Activated naive CD4-positive, alpha-beta T cell treated with anti-CD3 and anti-CD28 coated beads, Interleukin-2, amount 50 U/mL, for 24 hours (primary cell): ENCODE data around the gene CILP2.

ENCODE experiments used
- H3K27ac Mint-ChIP-seq: one replicate; pipeline ENCODE4 v1.8.0; 2021; ENCODE audit warnings: mild to moderate bottlenecking, mixed read lengths
- H3K27me3 Mint-ChIP-seq: one replicate; pipeline ENCODE4 v1.8.0; 2021; ENCODE audit warnings: mixed read lengths
- H3K36me3 Mint-ChIP-seq: one replicate; pipeline ENCODE4 v1.8.0; 2021; ENCODE audit warnings: mixed read lengths
- H3K4me1 Mint-ChIP-seq: one replicate; pipeline ENCODE4 v1.8.0; 2021; ENCODE audit warnings: mixed read lengths
- H3K4me3 Mint-ChIP-seq: one replicate; pipeline ENCODE4 v1.8.0; 2021; ENCODE audit warnings: mild to moderate bottlenecking, mixed read lengths
- H3K9me3 Mint-ChIP-seq: one replicate; pipeline ENCODE4 v1.8.0; 2021; ENCODE audit warnings: mixed read lengths

The CILP2 gene

GRCh38 chr19:19532806-19533701, 5.0 kb upstream of the CILP2 start:
- peak overlapping the region; percentile 70 for H3K27ac Mint-ChIP-seq
- H3K4me3 Mint-ChIP-seq: no peak overlapping the region
- peaks cover 25% of the 10 kb centered on the region for H3K4me1 Mint-ChIP-seq
- no peaks in the 10 kb centered on the region for H3K9me3 Mint-ChIP-seq
- peaks cover 2% of the 10 kb centered on the region for H3K36me3 Mint-ChIP-seq
- no peaks in the 10 kb centered on the region for H3K27me3 Mint-ChIP-seq

GRCh38 chr19:19533841-19534240, 4.2 kb upstream of the CILP2 start:
- Mint-ChIP-seq H3K4me1 (peaks cover 30% of the 10 kb centered on the region), H3K36me3 (peaks cover 2% of the 10 kb centered on the region), H3K27ac (no peak overlapping the region), H3K27me3 (no peaks in the 10 kb centered on the region), H3K9me3 (no peaks in the 10 kb centered on the region), H3K4me3 (no peak overlapping the region)

DNA sequence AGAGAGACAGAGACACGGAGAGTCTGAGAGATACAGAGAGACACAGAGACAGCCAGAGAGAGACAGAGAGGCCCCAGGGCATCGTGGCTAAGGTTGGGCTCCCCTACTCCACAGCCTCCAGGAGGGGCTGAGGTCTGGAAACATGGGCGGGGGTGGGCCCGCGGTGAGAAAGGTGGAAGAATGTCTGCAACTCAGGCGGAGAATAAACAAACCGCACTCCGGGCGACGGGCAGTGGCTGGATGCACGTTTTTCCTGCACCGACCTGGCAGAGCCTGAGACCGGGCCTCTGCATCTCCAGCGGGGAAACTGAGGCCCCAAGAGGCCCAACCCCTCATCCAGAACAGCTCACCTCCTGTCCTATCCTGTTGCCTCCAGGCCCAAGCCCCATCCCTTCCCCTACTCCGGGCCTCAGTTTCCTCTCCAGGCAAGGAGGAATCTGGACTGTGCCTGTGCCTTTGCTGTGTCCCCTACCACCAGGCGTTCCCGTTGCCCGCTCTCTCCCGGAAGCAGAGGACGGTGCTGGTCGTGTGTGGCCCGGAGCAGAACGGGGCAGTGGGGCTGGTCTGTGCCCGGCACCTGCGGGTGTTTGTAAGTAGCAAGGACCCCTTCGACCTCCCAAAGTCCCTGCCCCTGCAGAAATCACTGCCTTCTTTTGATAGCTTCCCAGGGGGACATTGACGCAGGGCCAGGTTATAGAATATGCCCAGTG, 3.4 kb upstream of the CILP2 start:
- no peak overlapping the region for H3K27ac Mint-ChIP-seq

DNA sequence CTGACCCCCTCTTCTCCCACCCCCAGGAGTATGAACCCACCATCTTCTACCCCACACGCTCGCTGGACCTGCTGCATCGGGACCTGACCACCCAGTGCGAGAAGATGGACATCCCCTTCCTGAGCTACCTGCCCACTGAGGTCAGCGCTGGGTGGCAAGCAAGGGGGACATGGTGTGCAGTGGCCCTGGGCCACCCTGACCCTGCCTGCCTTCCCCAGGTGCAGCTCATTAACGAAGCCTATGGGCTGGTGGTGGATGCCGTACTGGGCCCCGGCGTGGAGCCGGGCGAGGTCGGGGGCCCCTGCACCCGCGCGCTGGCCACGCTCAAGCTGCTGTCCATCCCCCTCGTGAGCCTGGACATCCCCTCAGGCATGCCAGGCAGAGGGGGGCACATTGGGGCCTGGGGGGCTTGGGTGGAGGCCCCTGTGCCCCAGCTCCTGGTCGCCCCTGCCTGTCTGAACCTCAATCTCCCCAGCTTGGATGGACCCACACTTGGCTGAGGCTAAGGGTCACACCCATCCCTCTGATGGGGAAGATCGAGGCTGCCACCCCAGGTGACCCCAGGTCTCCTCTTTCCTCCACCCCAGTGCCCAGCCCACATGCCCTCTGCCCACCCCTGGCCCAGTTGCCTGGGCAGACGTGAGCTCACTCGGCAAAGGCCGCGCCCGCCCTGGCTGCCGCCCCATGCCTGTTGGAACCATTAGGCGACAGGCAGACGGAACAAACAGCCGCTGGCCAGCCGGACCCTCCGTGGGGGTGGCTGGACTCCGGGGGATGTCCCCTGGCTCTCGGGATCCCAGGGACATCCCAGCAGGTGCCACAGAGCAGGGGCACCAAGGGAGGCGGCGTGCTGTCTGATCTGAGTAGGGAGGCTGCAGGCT, 2.5 kb upstream of the CILP2 start:
- Mint-ChIP-seq H3K36me3 (peaks cover 2% of the 10 kb centered on the region), H3K4me3 (no peak overlapping the region), H3K27ac (no peak overlapping the region), H3K4me1 (peaks cover 34% of the 10 kb centered on the region), H3K27me3 (no peaks in the 10 kb centered on the region), H3K9me3 (no peaks in the 10 kb centered on the region)

More for the DNA sequence above, 3.4 kb upstream of the CILP2 start:
- peaks cover 33% of the 10 kb centered on the region for H3K4me1 Mint-ChIP-seq
- no peak overlapping the region for H3K4me3 Mint-ChIP-seq
- H3K36me3 Mint-ChIP-seq: peaks cover 2% of the 10 kb centered on the region
- no peaks in the 10 kb centered on the region for H3K9me3 Mint-ChIP-seq
- no peaks in the 10 kb centered on the region for H3K27me3 Mint-ChIP-seq

DNA sequence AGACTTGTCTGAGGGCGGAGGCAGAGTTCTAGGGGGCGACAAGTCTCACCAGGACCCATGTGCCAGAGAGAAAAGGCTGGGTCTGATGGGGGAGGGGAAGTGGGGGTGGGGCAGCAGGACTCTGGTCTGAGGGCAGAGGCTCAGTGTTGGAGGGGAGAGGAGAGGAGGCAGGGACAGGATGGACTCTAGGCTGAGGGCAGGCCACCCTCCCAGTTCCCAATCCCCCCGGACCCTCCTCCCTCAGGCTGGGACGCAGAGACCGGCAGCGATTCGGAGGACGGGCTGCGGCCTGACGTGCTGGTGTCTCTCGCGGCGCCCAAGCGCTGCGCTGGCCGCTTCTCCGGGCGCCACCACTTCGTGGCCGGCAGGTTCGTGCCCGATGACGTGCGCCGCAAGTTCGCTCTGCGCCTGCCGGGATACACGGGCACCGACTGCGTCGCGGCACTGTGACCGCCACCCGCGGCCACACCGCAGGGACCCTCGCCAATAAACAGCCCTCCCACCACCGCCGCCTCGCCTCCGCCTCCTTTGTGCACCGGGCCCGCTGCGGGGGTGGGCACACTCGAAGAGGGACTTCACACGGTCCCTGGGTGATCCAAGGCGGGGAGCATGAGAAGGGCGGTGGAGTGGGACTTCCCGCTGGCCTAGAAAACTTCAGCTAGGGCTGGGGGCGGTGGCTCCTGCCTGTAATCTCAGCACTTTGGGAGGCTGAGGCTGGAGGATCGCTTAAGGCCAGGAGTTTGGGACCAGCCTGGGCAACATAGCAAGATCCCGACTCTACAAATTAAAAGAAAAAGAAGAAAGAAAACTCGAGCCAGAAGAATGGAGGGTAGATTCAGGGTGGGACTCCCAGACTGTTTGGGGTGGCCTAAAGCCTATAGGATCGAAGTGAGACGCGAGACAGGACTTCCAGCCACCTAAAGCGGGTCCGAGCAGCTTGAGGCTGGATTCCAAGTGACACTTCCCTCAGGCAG, 703 bp upstream of the CILP2 start:
- Mint-ChIP-seq H3K27me3 (no peaks in the 10 kb centered on the region), H3K27ac (peak overlapping the region; percentile 31), H3K9me3 (no peaks in the 10 kb centered on the region), H3K4me1 (peaks cover 37% of the 10 kb centered on the region), H3K36me3 (no peaks in the 10 kb centered on the region), H3K4me3 (peak overlapping the region; percentile 49)

DNA sequence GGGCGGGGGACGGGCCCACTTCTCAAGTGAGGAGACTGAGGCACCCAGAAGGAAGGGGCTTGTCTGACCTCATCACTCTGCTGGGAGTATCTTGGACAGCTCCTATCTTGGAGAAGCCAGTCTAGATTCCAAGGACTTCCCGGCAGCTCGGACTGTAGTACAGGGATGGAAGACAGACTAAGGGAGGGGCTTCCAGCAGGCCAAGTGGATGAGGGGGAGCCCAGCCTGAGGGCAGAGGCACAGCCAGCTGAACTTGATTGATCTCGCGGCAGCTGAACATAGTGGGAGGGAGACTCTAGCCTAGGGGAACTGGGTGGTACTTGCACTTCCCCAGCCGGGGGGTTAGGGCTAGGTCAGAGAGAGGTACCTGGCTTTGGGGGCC, 711 bp downstream of the CILP2 start:
- H3K36me3 Mint-ChIP-seq: no peaks in the 10 kb centered on the region
- H3K9me3 Mint-ChIP-seq: no peaks in the 10 kb centered on the region
- H3K4me1 Mint-ChIP-seq: peaks cover 33% of the 10 kb centered on the region
- H3K4me3 Mint-ChIP-seq: peak overlapping the region; percentile 68
- H3K27ac Mint-ChIP-seq: no peak overlapping the region
- H3K27me3 Mint-ChIP-seq: no peaks in the 10 kb centered on the region

DNA sequence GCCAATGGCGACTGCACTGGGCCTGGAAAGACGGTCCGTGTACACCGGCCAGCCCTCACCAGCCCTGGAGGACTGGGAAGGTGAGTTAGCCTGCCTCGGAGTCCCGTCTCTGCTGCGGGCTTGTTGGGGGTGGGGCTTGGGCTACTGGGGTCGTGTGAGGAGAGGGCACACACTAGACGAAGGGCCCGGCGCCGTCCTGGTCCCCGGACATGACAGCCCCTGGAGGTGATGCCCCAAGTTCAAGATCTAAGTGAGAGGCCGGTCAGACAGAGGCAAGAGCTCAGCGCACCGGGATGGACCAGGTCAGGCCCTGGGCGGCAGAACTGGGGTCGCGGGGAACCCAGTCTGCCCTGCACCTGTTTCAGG, 1.6 kb downstream of the CILP2 start:
- Mint-ChIP-seq H3K27me3 (no peaks in the 10 kb centered on the region), H3K36me3 (no peaks in the 10 kb centered on the region), H3K4me1 (peaks cover 26% of the 10 kb centered on the region), H3K27ac (no peak overlapping the region), H3K4me3 (no peak overlapping the region), H3K9me3 (no peaks in the 10 kb centered on the region)

GRCh38 chr19:19540064-19540714, 2.1 kb downstream of the CILP2 start:
- H3K36me3 Mint-ChIP-seq: no peaks in the 10 kb centered on the region
- peaks cover 26% of the 10 kb centered on the region for H3K4me1 Mint-ChIP-seq
- no peak overlapping the region for H3K27ac Mint-ChIP-seq
- H3K9me3 Mint-ChIP-seq: no peaks in the 10 kb centered on the region
- H3K27me3 Mint-ChIP-seq: no peaks in the 10 kb centered on the region
- H3K4me3 Mint-ChIP-seq: peak overlapping the region; percentile 66

DNA sequence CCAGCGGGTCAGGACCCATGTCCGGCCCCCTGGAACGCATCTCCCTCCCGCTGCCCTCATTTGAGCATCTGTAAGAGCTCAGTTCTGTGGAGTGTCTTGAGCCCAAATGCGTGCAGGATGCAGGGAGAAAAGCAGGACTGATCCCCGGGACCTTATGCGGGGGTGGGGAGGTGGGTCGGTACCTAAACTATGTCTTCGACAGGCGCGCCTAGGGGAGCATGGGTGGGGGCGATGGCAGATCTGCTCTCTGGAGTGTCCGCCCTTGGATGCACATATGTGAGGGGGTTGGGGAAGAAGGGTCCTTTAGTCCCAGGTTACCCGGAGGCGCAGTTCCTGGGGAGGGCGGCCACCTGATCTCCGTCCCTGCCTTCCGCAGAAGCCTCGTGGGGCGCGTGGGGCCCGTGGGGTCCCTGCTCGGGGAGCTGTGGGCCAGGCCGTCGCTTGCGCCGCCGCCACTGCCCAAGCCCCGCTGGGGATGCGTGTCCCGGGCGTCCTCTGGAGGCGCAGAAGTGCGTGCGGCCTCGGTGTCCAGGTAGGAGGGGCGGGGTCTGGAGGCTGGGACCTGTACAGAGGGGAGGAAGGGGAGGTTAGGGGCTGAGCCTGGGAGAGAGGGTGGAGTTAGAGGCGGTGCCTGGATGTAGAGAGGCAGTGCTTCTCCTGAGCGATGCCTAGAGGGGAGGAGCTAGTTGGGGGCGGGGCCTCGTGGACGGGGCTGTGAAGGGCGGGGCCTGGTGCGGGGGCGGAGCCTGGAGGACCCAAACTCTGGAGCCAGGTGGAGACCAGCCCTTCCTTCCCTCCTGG, 2.9 kb downstream of the CILP2 start:
- Mint-ChIP-seq H3K27me3 (no peaks in the 10 kb centered on the region), H3K4me1 (peaks cover 26% of the 10 kb centered on the region), H3K9me3 (no peaks in the 10 kb centered on the region), H3K27ac (no peak overlapping the region), H3K4me3 (peak overlapping the region; percentile 66), H3K36me3 (no peaks in the 10 kb centered on the region)

- Mint-ChIP-seq H3K4me3 (no peak overlapping the region), H3K9me3 (no peaks in the 10 kb centered on the region), H3K4me1 (peaks cover 26% of the 10 kb centered on the region), H3K36me3 (no peaks in the 10 kb centered on the region), H3K27me3 (no peaks in the 10 kb centered on the region), H3K27ac (no peak overlapping the region)
Observed at GRCh38 chr19:19541616-19542015, 3.6 kb downstream of the CILP2 start.

DNA sequence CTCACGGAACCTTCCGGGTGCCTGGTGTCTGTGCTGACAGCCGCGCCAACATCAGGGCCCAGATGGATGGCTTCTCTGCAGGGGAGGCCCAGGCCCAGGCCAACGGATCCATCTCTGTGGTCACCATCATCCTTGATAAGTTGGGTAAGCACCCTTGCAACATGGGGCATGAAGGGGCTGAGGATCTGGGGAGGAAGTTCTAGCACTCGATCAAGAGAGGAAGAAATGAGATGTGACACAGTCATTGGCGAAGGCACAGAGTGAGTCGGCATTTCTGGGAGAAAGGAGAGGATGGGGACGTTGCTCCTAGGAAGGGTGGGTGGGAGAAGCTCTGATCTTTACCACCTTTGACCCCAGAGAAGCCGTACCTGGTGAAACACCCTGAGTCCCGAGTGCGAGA, 4.4 kb downstream of the CILP2 start:
- H3K9me3 Mint-ChIP-seq: no peaks in the 10 kb centered on the region
- no peaks in the 10 kb centered on the region for H3K27me3 Mint-ChIP-seq
- H3K36me3 Mint-ChIP-seq: no peaks in the 10 kb centered on the region
- H3K4me1 Mint-ChIP-seq: peaks cover 21% of the 10 kb centered on the region
- H3K4me3 Mint-ChIP-seq: no peak overlapping the region
- H3K27ac Mint-ChIP-seq: peak overlapping the region; percentile 68

DNA sequence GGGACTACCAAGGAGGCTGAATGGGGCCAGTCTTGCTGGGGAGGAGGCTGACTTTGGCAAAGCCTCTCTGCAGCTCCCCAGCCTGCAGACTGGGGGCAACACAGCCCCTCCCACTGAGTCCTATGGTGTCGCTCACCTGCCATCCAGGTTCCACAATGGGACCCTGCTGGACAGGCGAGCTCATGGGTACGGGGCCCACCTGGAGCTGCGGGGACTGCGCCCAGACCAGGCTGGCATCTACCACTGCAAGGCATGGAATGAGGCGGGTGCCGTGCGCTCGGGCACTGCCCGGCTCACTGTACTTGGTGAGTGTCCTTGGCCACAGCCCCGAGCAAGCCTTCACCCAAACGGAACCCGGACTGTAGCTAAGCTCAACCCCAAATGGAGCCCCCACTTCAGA, 5.0 kb downstream of the CILP2 start:
- Mint-ChIP-seq H3K9me3 (no peaks in the 10 kb centered on the region), H3K36me3 (no peaks in the 10 kb centered on the region), H3K27ac (no peak overlapping the region), H3K4me1 (peaks cover 17% of the 10 kb centered on the region), H3K27me3 (no peaks in the 10 kb centered on the region), H3K4me3 (no peak overlapping the region)

DNA sequence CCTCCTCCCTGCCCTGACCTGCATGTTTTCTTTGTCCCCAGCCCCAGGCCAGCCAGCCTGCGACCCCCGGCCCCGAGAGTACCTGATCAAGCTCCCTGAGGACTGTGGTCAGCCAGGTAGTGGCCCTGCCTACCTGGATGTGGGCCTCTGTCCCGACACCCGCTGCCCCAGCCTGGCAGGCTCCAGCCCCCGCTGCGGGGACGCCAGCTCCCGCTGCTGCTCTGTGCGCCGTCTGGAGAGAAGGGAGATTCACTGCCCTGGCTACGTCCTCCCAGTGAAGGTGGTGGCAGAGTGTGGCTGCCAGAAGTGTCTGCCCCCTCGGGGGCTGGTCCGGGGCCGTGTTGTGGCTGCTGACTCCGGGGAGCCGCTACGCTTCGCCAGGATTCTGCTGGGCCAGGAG, 5.6 kb downstream of the CILP2 start:
- Mint-ChIP-seq H3K9me3 (no peaks in the 10 kb centered on the region), H3K27ac (no peak overlapping the region), H3K4me1 (peaks cover 14% of the 10 kb centered on the region), H3K4me3 (no peak overlapping the region), H3K36me3 (no peaks in the 10 kb centered on the region), H3K27me3 (no peaks in the 10 kb centered on the region)
